ENCODE data around the gene GASK1B.

- TF ChIP-seq, protein P1, sequence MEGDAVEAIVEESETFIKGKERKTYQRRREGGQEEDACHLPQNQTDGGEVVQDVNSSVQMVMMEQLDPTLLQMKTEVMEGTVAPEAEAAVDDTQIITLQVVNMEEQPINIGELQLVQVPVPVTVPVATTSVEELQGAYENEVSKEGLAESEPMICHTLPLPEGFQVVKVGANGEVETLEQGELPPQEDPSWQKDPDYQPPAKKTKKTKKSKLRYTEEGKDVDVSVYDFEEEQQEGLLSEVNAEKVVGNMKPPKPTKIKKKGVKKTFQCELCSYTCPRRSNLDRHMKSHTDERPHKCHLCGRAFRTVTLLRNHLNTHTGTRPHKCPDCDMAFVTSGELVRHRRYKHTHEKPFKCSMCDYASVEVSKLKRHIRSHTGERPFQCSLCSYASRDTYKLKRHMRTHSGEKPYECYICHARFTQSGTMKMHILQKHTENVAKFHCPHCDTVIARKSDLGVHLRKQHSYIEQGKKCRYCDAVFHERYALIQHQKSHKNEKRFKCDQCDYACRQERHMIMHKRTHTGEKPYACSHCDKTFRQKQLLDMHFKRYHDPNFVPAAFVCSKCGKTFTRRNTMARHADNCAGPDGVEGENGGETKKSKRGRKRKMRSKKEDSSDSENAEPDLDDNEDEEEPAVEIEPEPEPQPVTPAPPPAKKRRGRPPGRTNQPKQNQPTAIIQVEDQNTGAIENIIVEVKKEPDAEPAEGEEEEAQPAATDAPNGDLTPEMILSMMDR (IDR thresholded peaks at IDR 0.05), result no peak
- TF ChIP-seq POLR2A (IDR thresholded peaks at IDR 0.05), result no peak
Measured at GRCh38 chr4:158208963-158209640, 36.3 kb upstream of the GASK1B start.
